H9 (cell line): ENCODE results near the gene CFAP69. TPM values are rescaled to one million over a fixed set of nuclear protein-coding genes. Genes with fewer than 3 reads are reported as not detected.

ENCODE experiments used
- DNase-seq: peaks from one replicate; pipeline ENCODE4 v3.0.0-alpha.2; 2017
- H2AFZ ChIP-seq: one replicate; pipeline ENCODE4 v1.6.1; 2013; ENCODE audit warnings: mild to moderate bottlenecking, low read length, control low read depth, moderate library complexity
- H2AK5ac ChIP-seq: 2 replicates; pipeline ENCODE4 v1.6.1; 2013; ENCODE audit warnings: low read length, control low read depth, mixed read lengths; ENCODE audit not compliant: insufficient read length
- H2BK120ac ChIP-seq: one replicate; pipeline ENCODE4 v1.6.1; 2013; ENCODE audit warnings: low read depth, mild to moderate bottlenecking, low read length, control low read depth, inconsistent platforms; ENCODE audit not compliant: poor library complexity, severe bottlenecking
- H2BK12ac ChIP-seq: 2 replicates; pipeline ENCODE4 v1.6.1; 2013; ENCODE audit warnings: low read length, control low read depth, mixed read lengths, low read depth; ENCODE audit not compliant: insufficient read length
- H2BK15ac ChIP-seq: 2 replicates; pipeline ENCODE4 v1.6.1; 2013; ENCODE audit warnings: low read depth, low read length, control low read depth
- H2BK20ac ChIP-seq: one replicate; pipeline ENCODE4 v1.6.1; 2013; ENCODE audit warnings: low read depth, mild to moderate bottlenecking, low read length, control low read depth, inconsistent platforms; ENCODE audit not compliant: poor library complexity, severe bottlenecking
- H2BK5ac ChIP-seq: 2 replicates; pipeline ENCODE4 v1.6.1; 2013; ENCODE audit warnings: low read length, control low read depth, mixed read lengths; ENCODE audit not compliant: insufficient read length
- H3K14ac ChIP-seq: 2 replicates; pipeline ENCODE4 v1.6.1; 2013; ENCODE audit warnings: low read length, control low read depth; ENCODE audit not compliant: insufficient read depth
- H3K18ac ChIP-seq: 2 replicates; pipeline ENCODE4 v1.6.1; 2013; ENCODE audit warnings: low read depth, mild to moderate bottlenecking, mixed read lengths, low read length, control low read depth; ENCODE audit not compliant: insufficient read length
- H3K23ac ChIP-seq: 2 replicates; pipeline ENCODE4 v1.6.1; 2013; ENCODE audit warnings: low read length, control low read depth, mixed read lengths, low read depth; ENCODE audit not compliant: insufficient read length
- H3K23me2 ChIP-seq: 2 replicates; pipeline ENCODE4 v1.6.1; 2013; ENCODE audit warnings: low read depth, mild to moderate bottlenecking, mixed read lengths, low read length, control low read depth; ENCODE audit not compliant: insufficient read length, poor library complexity, severe bottlenecking
- H3K27ac ChIP-seq: 2 replicates; pipeline ENCODE4 v1.5.1; 2013; ENCODE audit warnings: low read length, control low read depth, mixed read lengths, low read depth; ENCODE audit not compliant: insufficient read length
- H3K27me3 ChIP-seq: 2 replicates; pipeline ENCODE4 v1.6.1; 2013; ENCODE audit warnings: low read length, control low read depth, inconsistent platforms; ENCODE audit not compliant: insufficient read depth
- H3K4ac ChIP-seq: 2 replicates; pipeline ENCODE4 v1.6.1; 2013; ENCODE audit warnings: low read depth, mild to moderate bottlenecking, control low read depth, inconsistent platforms, low read length, moderate library complexity
- H3K4me1 ChIP-seq: 2 replicates; pipeline ENCODE4 v1.6.1; 2013; ENCODE audit warnings: low read length, control low read depth, inconsistent platforms; ENCODE audit not compliant: insufficient read depth
- H3K4me2 ChIP-seq: 2 replicates; pipeline ENCODE4 v1.6.1; 2013; ENCODE audit warnings: low read length, control low read depth, mixed read lengths; ENCODE audit not compliant: insufficient read length, insufficient read depth
- H3K56ac ChIP-seq: 2 replicates; pipeline ENCODE4 v1.6.1; 2013; ENCODE audit warnings: low read depth, mild to moderate bottlenecking, mixed read lengths, low read length, control low read depth; ENCODE audit not compliant: insufficient read length
- H3K79me1 ChIP-seq: 2 replicates; pipeline ENCODE4 v1.6.1; 2013; ENCODE audit warnings: low read depth, mild to moderate bottlenecking, moderate library complexity, low read length, control low read depth, inconsistent platforms; ENCODE audit not compliant: insufficient read depth, poor library complexity, severe bottlenecking
- H3K79me2 ChIP-seq: 2 replicates; pipeline ENCODE4 v1.6.1; 2013; ENCODE audit warnings: low read length, control low read depth, inconsistent platforms; ENCODE audit not compliant: insufficient read depth
- H3K9ac ChIP-seq: 2 replicates; pipeline ENCODE4 v1.6.1; 2013; ENCODE audit warnings: low read length, control low read depth, mixed read lengths; ENCODE audit not compliant: insufficient read length; ENCODE audit errors: extremely low read depth
- H3K9me3 ChIP-seq: one replicate; pipeline ENCODE4 v1.6.1; 2013; ENCODE audit warnings: low read depth, low read length, inconsistent platforms; ENCODE audit not compliant: control insufficient read depth
- H3T11ph ChIP-seq: one replicate; pipeline ENCODE4 v1.6.1; 2013; ENCODE audit warnings: mild to moderate bottlenecking, low read length, control low read depth, inconsistent platforms
- H4K20me1 ChIP-seq: one replicate; pipeline ENCODE4 v1.6.1; 2013; ENCODE audit not compliant: control insufficient read depth, insufficient read length, insufficient read depth
- H4K5ac ChIP-seq: 2 replicates; pipeline ENCODE4 v1.6.1; 2013; ENCODE audit warnings: low read depth, mild to moderate bottlenecking, mixed read lengths, low read length, control low read depth; ENCODE audit not compliant: insufficient read length
- H4K8ac ChIP-seq: replicated peaks from 2 replicates; pipeline ENCODE4 v1.6.1; 2013; ENCODE audit warnings: low read length, control low read depth, mixed read lengths, low read depth; ENCODE audit not compliant: insufficient read length
- H4K91ac ChIP-seq: 2 replicates; pipeline ENCODE4 v1.6.1; 2013; ENCODE audit warnings: low read depth, mild to moderate bottlenecking, moderate library complexity, mixed read lengths, low read length, control low read depth; ENCODE audit not compliant: insufficient read length
- H3K27ac Mint-ChIP-seq, 3 experiments: 2 replicates in 2 of 3; 3 replicates in 1 of 3; pipeline ENCODE4 v1.8.0; 2020 to 2021; ENCODE audit warnings: mixed read lengths in 3 of 3, mild to moderate bottlenecking in 1 of 3, moderate library complexity in 1 of 3
- H3K27me3 Mint-ChIP-seq: 2 replicates; pipeline ENCODE4 v1.8.0; 2021; ENCODE audit warnings: low read depth, mild to moderate bottlenecking, moderate library complexity, mixed read lengths
- H3K36me3 Mint-ChIP-seq, 3 experiments: 2 replicates in 2 of 3; 3 replicates in 1 of 3; pipeline ENCODE4 v1.8.0; 2020 to 2021; ENCODE audit warnings: low read depth in 3 of 3, mixed read lengths in 3 of 3; ENCODE audit not compliant: insufficient read depth in 1 of 3
- H3K4me1 Mint-ChIP-seq, 2 experiments: 2 replicates each; pipeline ENCODE4 v1.8.0; 2020; ENCODE audit warnings: mixed read lengths in 2 of 2
- H3K4me3 Mint-ChIP-seq, 2 experiments: 2 replicates in 1 of 2; 3 replicates in 1 of 2; pipeline ENCODE4 v1.8.0; 2020 to 2021; ENCODE audit warnings: mild to moderate bottlenecking in 2 of 2, mixed read lengths in 2 of 2, moderate library complexity in 1 of 2
- H3K9me3 Mint-ChIP-seq, 2 experiments: 2 replicates in 1 of 2; 3 replicates in 1 of 2; pipeline ENCODE4 v1.8.0; 2020; ENCODE audit warnings: mild to moderate bottlenecking in 2 of 2, mixed read lengths in 2 of 2, moderate library complexity in 1 of 2
- CTCF ChIP-seq: fragments of 200-600 bp; sonication (generic); conservative IDR thresholded peaks from 3 replicates; pipeline ENCODE4 v1.8.0; 2021; ENCODE audit warnings: antibody characterized with exemption, mild to moderate bottlenecking
- WGBS: extraction: QIAGEN DNeasy Blood & Tissue Kit; methylation state at CpG from one replicate; pipeline ENCODE4 v1.1.7; 2013; ENCODE audit warnings: missing lambda C conversion rate, low lambda C conversion rate, mixed read lengths; ENCODE audit not compliant: insufficient read length; ENCODE audit errors: extremely low coverage; 5-methylcytosine and 5-hydroxymethylcytosine counted together
- total RNA-seq: library from RNA; stranded (reverse); gene quantifications from 2 replicates; pipeline ENCODE4 v1.2.1, GENCODE V29; 2021

CFAP69 gene
- total RNA-seq, 1 experiment from 2014 or later, result 2.9 TPM

- no peak overlapping the region for H2BK5ac ChIP-seq
- no peak overlapping the region for H3K18ac ChIP-seq
- no peaks in the 10 kb centered on the region for H3K4me1 Mint-ChIP-seq
- H3K56ac ChIP-seq, result no peak overlapping the region
- no peak for TF ChIP-seq CTCF
- H3K27ac ChIP-seq, result no peak overlapping the region
- no peak overlapping the region for H2AFZ ChIP-seq
- WGBS, result no CpG with 5 or more reads among the region's 3 CpGs
- H3T11ph ChIP-seq, result no peak overlapping the region
- H4K20me1 ChIP-seq, result no peaks in the 10 kb centered on the region
- no peak overlapping the region for H3K14ac ChIP-seq
- no peak overlapping the region for H2BK12ac ChIP-seq
- H4K91ac ChIP-seq, result no peak overlapping the region
- no peak overlapping the region for H3K4me3 Mint-ChIP-seq
- no peaks in the 10 kb centered on the region for H3K79me2 ChIP-seq
- H2AK5ac ChIP-seq, result no peak overlapping the region
- no peak overlapping the region for H3K23ac ChIP-seq
- no peak overlapping the region for H2BK120ac ChIP-seq
- H3K27me3 Mint-ChIP-seq, result no peaks in the 10 kb centered on the region
- no peak overlapping the region for H4K8ac ChIP-seq
- no peak overlapping the region for H4K5ac ChIP-seq
- H2BK15ac ChIP-seq, result no peak overlapping the region
- H3K4me2 ChIP-seq, result no peak overlapping the region
- H3K79me1 ChIP-seq, result no peaks in the 10 kb centered on the region
- no peaks in the 10 kb centered on the region for H3K27me3 ChIP-seq
- peaks cover 19 to 22% (median 22%) of the 10 kb centered on the region in 3 experiments for H3K36me3 Mint-ChIP-seq
- H3K27ac Mint-ChIP-seq, result no peak overlapping the region
- no peak for DNase-seq
- no peak overlapping the region for H3K9ac ChIP-seq
- H3K9me3 ChIP-seq, result peaks cover 6% of the 10 kb centered on the region
- no peak overlapping the region for H3K4ac ChIP-seq
- H2BK20ac ChIP-seq, result no peak overlapping the region
- H3K23me2 ChIP-seq, result no peaks in the 10 kb centered on the region
- no peaks in the 10 kb centered on the region for H3K4me1 ChIP-seq
- peaks cover 16% of the 10 kb centered on the region in 2 experiments for H3K9me3 Mint-ChIP-seq
Measured at GRCh38 chr7:90290244-90291113, 45.5 kb downstream of the CFAP69 start.
